Measurements from ENCODE around the gene TRIM29. TPM values are rescaled to one million over a fixed set of nuclear protein-coding genes. Genes with fewer than 3 reads are reported as not detected.
A peak's percentile ranks its signal among the peaks of the same experiment; 100 is the strongest.

Gene TRIM29
- total and polyA plus RNA-seq, 9 of the 15 experiments (the other 6 are each of a cell fraction or from before 2014, with no cell fraction given), result 0.08 to 1.4 (median 0.42) TPM; not detected in 2

DNA sequence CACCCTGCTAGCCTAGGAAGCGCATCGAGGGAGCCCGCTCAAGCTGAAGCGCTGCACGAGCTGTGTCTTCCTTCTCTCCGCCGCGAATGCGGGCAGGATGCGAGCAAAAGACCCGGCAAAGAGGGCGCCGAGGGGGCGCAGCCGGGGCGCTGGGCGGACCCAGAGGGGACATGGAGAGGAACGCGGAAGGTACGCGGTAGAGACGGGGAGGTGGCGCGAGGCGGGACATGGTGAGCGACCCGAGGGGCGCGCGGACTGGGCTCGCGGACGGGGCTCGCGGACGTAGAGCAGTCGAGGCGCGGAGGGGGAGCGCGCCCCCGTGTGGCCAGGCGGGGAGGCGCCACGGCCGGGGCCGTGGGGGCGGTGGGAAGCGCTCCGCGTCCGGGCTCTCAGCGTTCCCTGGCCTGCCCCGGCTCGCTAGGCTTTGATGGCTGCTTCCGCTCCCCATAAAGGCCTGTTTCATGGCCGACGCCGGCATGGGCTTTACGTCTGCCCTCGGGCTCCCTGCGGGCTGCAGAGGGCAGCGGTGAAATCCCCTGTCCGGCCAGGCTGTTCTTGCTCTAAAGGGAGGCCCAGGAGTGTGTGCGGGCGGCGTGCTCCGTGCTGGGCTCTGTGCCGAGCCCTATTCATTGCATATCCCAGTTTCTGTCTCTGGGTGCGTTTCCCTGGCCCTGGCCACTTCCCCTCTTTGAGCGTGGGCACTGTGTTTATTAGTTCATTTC, 31.2 kb upstream of the TRIM29 start:
- peak overlapping the region; percentile 77 for H2AFZ ChIP-seq (ENCODE audit: low read depth, low read length)
- peak overlapping the region; percentile 46 for H3K4me3 ChIP-seq
- peaks cover 9% of the 10 kb centered on the region for H4K20me1 ChIP-seq (replicated peaks; ENCODE audit: control insufficient read depth, insufficient read depth, low read length)
- no peaks in the 10 kb centered on the region for H3K36me3 ChIP-seq (ENCODE audit: control insufficient read depth, insufficient read depth, low read length)
- WGBS (ENCODE audit: insufficient coverage, low coverage, missing lambda C conversion rate), result 5% methylated on average over 52 of the region's 71 CpGs
- BruUV-seq (replicated peaks), result no TSS peak
- DNase-seq (ENCODE audit: extremely low read depth in 1 of 4, low spot score in 3 of 4) (peak; percentile 78 to 90 (median 86)), ATAC-seq (peak; percentile 98), FAIRE-seq (no peak)
- POLR2A ChIA-PET, result interaction anchor here (0.5 to 1.0 kb wide), 2 partner anchors 23 to 48 kb away, joined by 3 to 7 read pairs; no protein-coding TSS in a partner anchor
- H3K9me3 ChIP-seq (replicated peaks; ENCODE audit: control insufficient read depth, insufficient read depth, low read depth, low read length), result no peaks in the 10 kb centered on the region
- peaks cover 21 to 66% of the 10 kb centered on the region in 2 experiments; a peak in 4 of 5 replicates for H3K27me3 ChIP-seq (ENCODE audit: control insufficient read depth in 2 of 2, insufficient read depth in 2 of 2, low read length in 2 of 2)
- H3K4me2 ChIP-seq (ENCODE audit: insufficient read depth, low read length), result peak overlapping the region; percentile 71
- peak overlapping the region in 1 of 2 experiments; percentile 88; a peak in 3 of 4 replicates for H3K9ac ChIP-seq (ENCODE audit: insufficient read depth in 1 of 2, low read depth in 2 of 2, low read length in 2 of 2)
- no peaks in the 10 kb centered on the region for H3K79me2 ChIP-seq (ENCODE audit: control insufficient read depth, insufficient read depth, low read length)
- intact Hi-C loops (cut with micrococcal nuclease) (loop anchor here (1.0 to 5.0 kb wide), 2 partner anchors 61 to 502 kb away; no protein-coding TSS in a partner anchor), in situ Hi-C loops (cut with MboI) (no loop called here)
- no peak overlapping the region for H3K27ac ChIP-seq (ENCODE audit: extremely low read depth, low read depth, low read length)
- CTCF ChIA-PET (ENCODE audit: low intra/inter-chr PET ratio), result interaction anchor here (0.6 to 2.5 kb wide), 4 partner anchors 61 to 503 kb away, joined by 3 to 9 read pairs (median 3); partner anchors contain the start of gene NECTIN1
- peaks cover 0 to 18% of the 10 kb centered on the region in 2 experiments; a peak in 2 of 5 replicates for H3K4me1 ChIP-seq (replicated peaks in 1 of 2; ENCODE audit: control insufficient read depth in 2 of 2, insufficient read depth in 2 of 2, low read length in 2 of 2)
- H3K9me1 ChIP-seq (ENCODE audit: control insufficient read depth, insufficient read depth, low read length), result no peaks in the 10 kb centered on the region
- TF ChIP-seq ZNF444 (CRISPR knock-in tag; IDR thresholded peaks at IDR 0.05) (no peak), SRF (CRISPR knock-in tag; IDR thresholded peaks at IDR 0.05) (no peak), PHF20 (IDR thresholded peaks at IDR 0.05; ENCODE audit: partially characterized antibody) (peak; percentile 51), SMAD3 (CRISPR knock-in tag; conservative IDR thresholded peaks at IDR 0.05) (no peak), CAMTA2 (CRISPR knock-in tag; conservative IDR thresholded peaks at IDR 0.05) (no peak), KDM4B (IDR thresholded peaks at IDR 0.05; ENCODE audit: borderline replicate concordance in 2 of 2, low read depth in 1 of 2) (0 out of 4 replicates have a peak, but pooled peaks of 1 of the 2 experiments have one; percentile 39), KLF13 (tag; IDR thresholded peaks at IDR 0.05; ENCODE audit: borderline replicate concordance, low read depth) (peak; percentile 26; the same call in 1 of the 2 replicates), STAT5B (CRISPR knock-in tag; IDR thresholded peaks at IDR 0.05) (no peak), CHCHD3 (CRISPR knock-in tag; IDR thresholded peaks at IDR 0.05) (no peak), ZNF23 (CRISPR knock-in tag; IDR thresholded peaks at IDR 0.05) (no peak), KHSRP (IDR thresholded peaks at IDR 0.05) (no peak), CEBPB (tag; IDR thresholded peaks at IDR 0.05) (no peak), ZSCAN29 (IDR thresholded peaks at IDR 0.05) (no peak), ZNF766 (CRISPR knock-in tag; conservative IDR thresholded peaks at IDR 0.05) (no peak), SMARCB1 (IDR thresholded peaks at IDR 0.05; ENCODE audit: insufficient read length, low read depth) (no peak), RHOXF2B (CRISPR knock-in tag; conservative IDR thresholded peaks at IDR 0.05) (no peak), RBFOX2 (IDR thresholded peaks at IDR 0.05; ENCODE audit: low read depth, low read length) (no peak)
- TF ChIP-seq, protein P1, sequence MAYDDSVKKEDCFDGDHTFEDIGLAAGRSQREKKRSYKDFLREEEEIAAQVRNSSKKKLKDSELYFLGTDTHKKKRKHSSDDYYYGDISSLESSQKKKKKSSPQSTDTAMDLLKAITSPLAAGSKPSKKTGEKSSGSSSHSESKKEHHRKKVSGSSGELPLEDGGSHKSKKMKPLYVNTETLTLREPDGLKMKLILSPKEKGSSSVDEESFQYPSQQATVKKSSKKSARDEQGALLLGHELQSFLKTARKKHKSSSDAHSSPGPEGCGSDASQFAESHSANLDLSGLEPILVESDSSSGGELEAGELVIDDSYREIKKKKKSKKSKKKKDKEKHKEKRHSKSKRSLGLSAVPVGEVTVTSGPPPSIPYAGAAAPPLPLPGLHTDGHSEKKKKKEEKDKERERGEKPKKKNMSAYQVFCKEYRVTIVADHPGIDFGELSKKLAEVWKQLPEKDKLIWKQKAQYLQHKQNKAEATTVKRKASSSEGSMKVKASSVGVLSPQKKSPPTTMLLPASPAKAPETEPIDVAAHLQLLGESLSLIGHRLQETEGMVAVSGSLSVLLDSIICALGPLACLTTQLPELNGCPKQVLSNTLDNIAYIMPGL (CRISPR knock-in tag; IDR thresholded peaks at IDR 0.05), result 0 out of 2 replicates have a peak, but pooled peaks have one; percentile 46
- TF ChIP-seq, protein P2, sequence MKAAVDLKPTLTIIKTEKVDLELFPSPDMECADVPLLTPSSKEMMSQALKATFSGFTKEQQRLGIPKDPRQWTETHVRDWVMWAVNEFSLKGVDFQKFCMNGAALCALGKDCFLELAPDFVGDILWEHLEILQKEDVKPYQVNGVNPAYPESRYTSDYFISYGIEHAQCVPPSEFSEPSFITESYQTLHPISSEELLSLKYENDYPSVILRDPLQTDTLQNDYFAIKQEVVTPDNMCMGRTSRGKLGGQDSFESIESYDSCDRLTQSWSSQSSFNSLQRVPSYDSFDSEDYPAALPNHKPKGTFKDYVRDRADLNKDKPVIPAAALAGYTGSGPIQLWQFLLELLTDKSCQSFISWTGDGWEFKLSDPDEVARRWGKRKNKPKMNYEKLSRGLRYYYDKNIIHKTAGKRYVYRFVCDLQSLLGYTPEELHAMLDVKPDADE (conservative IDR thresholded peaks at IDR 0.05; ENCODE audit: control insufficient read depth, low read depth, low read length), result no peak
- TF ChIP-seq, protein P3, sequence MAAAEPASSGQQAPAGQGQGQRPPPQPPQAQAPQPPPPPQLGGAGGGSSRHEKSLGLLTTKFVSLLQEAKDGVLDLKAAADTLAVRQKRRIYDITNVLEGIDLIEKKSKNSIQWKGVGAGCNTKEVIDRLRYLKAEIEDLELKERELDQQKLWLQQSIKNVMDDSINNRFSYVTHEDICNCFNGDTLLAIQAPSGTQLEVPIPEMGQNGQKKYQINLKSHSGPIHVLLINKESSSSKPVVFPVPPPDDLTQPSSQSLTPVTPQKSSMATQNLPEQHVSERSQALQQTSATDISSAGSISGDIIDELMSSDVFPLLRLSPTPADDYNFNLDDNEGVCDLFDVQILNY (CRISPR knock-in tag; IDR thresholded peaks at IDR 0.05), result no peak
